ENCODE results near the gene EPC1. TPM values are rescaled to one million over a fixed set of nuclear protein-coding genes. Genes with fewer than 3 reads are reported as not detected.

The EPC1 gene
- total RNA-seq, 1 donor = 26.7 TPM

DNA sequence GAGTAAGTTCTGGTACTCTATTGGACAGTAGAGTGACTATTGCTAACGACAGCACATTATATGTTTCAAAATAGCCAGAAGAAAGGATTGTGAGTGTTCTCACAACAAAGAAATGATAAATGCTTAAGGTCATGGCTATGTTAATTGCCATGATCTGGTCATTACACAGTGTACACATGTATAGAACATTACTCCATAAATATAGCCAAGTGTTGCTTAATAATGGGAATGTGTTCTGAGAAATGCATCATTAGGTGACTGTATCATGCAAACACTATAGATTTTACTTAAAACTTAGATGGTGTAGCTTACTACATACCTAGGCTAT lies 19.6 kb downstream of the EPC1 start:
- TF ChIP-seq, protein P1, sequence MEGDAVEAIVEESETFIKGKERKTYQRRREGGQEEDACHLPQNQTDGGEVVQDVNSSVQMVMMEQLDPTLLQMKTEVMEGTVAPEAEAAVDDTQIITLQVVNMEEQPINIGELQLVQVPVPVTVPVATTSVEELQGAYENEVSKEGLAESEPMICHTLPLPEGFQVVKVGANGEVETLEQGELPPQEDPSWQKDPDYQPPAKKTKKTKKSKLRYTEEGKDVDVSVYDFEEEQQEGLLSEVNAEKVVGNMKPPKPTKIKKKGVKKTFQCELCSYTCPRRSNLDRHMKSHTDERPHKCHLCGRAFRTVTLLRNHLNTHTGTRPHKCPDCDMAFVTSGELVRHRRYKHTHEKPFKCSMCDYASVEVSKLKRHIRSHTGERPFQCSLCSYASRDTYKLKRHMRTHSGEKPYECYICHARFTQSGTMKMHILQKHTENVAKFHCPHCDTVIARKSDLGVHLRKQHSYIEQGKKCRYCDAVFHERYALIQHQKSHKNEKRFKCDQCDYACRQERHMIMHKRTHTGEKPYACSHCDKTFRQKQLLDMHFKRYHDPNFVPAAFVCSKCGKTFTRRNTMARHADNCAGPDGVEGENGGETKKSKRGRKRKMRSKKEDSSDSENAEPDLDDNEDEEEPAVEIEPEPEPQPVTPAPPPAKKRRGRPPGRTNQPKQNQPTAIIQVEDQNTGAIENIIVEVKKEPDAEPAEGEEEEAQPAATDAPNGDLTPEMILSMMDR (IDR thresholded peaks at IDR 0.05; ENCODE audit: insufficient read depth, low read length) = no peak
- no peak for DNase-seq (ENCODE audit: low read depth)

DNA sequence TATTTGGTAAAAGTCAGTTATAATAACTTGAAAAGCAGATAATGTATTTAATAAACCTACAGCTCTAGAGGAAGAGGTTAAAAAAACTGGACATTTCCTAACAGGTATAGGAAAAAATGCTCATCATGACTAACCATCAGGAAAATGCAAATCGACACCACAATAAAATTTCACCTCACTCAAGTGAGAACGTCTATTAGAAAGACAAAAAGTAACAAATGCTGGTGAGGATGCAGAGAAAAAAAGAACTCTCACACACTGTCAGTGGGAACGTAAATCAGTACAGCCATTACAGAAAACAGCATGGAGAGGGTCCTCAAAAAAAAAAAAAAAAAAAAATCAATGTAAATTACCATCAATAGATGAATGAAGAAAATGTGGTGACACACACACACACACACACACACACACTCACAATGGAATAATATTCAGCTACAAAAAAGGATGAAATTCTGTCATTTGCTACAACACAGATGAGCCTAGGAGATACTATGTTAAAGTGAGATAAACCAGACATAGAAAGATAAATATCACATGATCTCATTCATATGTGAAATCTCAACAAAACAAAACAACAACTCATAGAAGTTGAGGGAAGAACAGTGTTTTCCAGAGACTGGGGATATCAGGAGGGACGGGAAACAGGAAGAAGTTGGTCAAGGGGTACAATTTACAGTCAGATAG lies 20.1 kb downstream of the EPC1 start:
- H3K4me3 ChIP-seq (ENCODE audit: low read depth, low read length) = no peak overlapping the region
- no peak for DNase-seq (ENCODE audit: low read depth)
- TF ChIP-seq, protein P1 (IDR thresholded peaks at IDR 0.05; ENCODE audit: insufficient read depth, low read length) = no peak

More for the DNA sequence above, 19.6 kb downstream of the EPC1 start:
- H3K4me3 ChIP-seq (ENCODE audit: low read depth, low read length) = no peak overlapping the region

DNA sequence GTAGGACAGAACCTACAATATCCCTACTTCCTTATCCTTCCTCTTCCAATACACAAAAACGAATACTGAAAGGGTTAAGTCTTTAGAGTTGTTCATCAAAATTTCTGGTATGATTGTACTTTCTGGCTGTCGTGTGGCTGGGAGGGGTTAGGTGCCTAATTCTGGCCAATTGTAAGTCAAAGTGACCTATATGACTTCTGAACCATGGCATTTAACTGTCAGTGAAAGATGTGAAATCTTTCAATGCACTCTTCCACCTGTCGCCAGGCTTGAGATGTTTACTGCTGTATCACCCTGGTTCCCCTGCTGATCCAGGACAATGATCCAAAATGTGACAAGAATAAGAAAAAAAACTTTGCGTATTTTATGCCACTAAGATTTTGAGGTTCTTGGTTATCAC lies 20.8 kb downstream of the EPC1 start:
- no peak for DNase-seq (ENCODE audit: low read depth)
- TF ChIP-seq, protein P1 (IDR thresholded peaks at IDR 0.05; ENCODE audit: insufficient read depth, low read length) = no peak
- H3K4me3 ChIP-seq (ENCODE audit: low read depth, low read length) = no peak overlapping the region

DNA sequence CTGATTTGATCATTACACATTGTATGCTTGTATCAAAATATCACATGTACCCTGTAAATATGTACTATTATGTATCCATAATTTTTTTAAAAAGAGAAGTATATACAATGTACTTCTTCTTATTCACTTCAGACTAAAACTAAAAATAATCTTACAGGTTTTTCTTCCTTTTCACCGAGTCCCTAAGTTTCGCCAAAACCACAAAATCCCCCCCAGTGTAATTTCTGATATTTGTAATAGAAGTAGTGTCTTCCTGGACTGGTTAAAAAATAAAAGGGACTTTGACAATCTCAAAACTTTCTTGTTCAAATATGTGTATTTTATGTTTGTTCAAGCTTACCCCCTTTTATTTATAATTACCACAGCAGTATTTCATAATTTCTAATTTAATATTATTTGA lies 23.9 kb downstream of the EPC1 start:
- TF ChIP-seq, protein P1 (IDR thresholded peaks at IDR 0.05; ENCODE audit: insufficient read depth, low read length) = no peak
- H3K4me3 ChIP-seq (ENCODE audit: low read depth, low read length) = no peak overlapping the region
- DNase-seq (ENCODE audit: low read depth) = no peak

DNA sequence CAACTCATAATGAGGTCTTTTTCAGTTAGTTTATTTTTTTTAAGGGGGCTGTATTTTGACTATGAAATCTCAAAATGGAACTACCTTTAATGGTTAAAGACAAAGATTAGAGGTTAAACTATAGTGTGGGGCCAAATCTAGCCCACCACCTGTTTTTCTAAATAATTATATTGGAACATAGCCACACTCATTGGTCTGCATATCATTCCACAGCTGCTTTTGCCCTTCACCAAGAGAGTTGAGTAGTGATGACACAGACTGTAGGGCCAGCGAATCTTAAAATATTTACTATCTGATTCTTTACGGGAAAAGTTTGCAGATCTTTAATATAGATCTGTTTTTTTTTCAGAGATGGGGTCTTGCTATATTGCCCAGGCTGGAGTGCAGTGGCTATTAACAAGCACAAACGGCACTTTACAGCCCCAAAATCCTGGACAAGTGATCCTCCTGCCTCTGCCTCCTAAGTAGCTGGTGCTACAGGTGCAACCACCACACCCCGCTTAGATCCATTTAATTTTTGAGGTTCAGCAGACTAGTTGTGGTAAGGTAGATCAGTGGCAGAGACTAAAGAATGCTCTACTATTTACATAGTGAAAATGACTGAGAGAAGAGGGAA lies 25.8 kb downstream of the EPC1 start:
- DNase-seq (ENCODE audit: low read depth) = no peak
- TF ChIP-seq, protein P1 (IDR thresholded peaks at IDR 0.05; ENCODE audit: insufficient read depth, low read length) = no peak
- no peak overlapping the region for H3K4me3 ChIP-seq (ENCODE audit: low read depth, low read length)

DNA sequence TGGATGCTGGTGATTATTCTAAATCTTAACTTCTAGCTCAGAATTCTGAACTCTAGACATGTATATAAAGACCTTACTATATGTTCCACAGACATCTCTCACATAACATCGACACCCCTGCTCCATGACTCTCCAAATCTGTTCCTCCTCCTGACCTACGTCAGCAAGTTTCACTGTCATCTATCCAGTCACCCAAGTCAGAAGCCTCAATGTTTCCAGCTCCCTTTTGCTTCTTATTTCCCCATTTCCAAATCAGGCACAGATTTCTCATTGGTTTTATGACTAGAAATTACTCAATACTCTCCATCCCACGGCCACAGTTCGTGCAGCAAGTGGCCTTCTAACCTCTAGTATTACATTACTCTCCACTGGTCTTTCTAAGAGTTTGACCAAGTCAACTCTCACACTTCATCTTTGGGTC lies 28.5 kb downstream of the EPC1 start:
- no peak overlapping the region for H3K4me3 ChIP-seq (ENCODE audit: low read depth, low read length)
- TF ChIP-seq, protein P1 (IDR thresholded peaks at IDR 0.05; ENCODE audit: insufficient read depth, low read length) = no peak
- DNase-seq (ENCODE audit: low read depth) = no peak

Measured in fibroblast of the aortic adventitia (primary cell).